Smooth muscle cell of the brain vasculature (primary cell): ENCODE measurements around the gene LAMC2.

Experiments used
- DNase-seq: peaks from one replicate; pipeline ENCODE4 v3.0.0-alpha.2; 2012; ENCODE audit warnings: low read depth, low spot score

The LAMC2 gene

GRCh38 chr1:183287191-183287675 is 101.2 kb downstream of the LAMC2 start:
- DNase-seq, result peak; percentile 94

DNA sequence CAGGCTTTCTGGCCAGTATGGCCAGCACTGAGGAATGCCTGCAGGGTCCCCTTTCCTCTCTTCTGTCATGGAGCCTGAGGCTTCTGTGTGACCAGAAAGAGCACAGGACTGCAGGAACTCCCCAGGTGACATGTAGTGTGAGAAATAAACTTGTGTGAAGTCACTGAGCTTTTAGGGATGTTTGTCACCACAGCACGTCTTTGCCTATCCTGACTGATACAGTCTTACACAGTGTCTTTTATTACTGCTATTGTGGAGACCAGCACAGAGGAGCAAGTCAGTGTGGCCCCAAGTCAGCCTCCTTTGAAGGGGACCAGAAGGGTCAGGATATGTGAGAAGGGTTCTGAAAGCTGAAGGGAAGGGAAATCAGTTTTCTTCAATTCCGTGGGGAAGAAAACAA is 102.5 kb downstream of the LAMC2 start:
- no peak for DNase-seq

- DNase-seq, result no peak
Observed at GRCh38 chr1:183289051-183289496, 103.0 kb downstream of the LAMC2 start.

DNA sequence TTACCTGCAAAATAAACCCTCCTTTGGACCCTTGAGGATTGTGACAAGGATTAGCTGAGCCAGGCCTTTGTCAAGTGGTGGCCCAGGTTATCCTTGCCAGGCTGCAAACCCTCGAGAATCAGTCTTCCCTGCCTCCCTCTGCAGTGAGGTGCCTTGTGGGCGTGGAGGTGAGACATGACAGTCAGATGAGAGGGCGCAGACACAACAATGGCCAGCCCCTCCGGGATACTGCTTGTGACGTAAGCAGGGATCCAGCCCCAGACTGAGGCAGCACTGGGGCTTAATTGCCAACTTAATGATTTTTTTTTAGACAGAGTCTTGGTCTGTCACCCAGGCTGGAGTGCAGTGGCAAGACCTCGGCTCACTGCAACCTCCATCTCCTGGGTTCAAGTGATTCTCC is 104.6 kb downstream of the LAMC2 start:
- no peak for DNase-seq

DNA sequence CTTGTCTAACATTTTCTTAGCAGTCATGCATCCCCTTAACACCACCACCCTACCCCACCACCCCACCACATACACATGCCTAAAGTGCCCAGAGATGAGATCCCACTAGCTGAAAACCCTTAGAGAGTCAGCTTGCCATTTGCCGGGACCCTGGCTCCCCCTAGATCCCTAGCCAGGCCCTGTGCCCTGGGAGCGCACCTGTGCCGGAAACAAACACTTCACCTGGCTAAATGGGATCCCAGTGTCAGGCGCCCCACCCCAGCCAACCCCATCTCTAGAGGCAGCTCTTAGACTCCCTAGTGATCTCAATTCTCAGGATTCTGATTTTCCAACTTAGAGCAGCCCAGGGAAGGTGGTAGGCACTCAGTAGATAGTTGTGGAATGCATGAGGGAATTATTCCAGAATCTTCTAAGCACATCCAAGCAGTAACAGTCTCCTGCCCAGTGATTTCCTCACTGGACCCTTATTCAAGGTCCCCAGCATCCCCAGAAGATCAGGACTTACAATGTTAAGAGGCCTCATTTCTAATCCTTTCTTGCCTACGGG is 105.2 kb downstream of the LAMC2 start:
- DNase-seq, result no peak

DNA sequence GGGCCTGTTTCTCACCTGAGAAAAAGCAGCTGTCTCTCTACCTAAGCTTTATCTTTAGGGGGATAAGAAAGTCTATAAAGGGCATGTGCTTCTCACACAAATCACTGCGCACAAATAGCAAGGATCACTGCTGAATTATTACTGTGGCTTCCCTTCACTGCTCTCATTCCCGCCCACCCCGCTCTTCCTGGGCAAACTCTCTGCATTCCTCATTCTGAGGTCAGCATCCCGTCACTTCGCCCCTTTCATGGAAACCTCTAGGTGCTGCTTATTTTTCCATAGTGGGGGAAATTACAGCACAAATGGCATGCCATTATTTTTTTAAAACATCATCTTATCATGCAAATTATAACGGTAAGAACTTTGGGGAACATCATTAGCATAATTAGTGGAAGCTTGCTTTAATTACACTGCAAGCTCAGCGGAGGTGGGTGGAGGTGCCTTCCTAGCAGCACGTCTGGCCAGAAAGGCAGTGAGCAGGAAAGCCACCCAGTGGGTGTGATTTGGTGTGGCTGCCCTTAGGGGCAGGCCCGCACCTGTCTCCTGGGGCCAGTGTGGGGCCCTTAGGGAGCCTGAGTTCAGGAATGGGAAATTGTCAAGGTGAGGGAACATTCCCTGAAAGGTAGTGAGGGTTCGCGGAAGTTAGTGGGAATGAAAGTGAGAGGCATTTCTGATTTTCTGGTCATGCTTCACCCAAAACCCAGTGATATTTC is 105.9 kb downstream of the LAMC2 start:
- DNase-seq, result no peak

GRCh38 chr1:183293241-183293640 is 107.2 kb downstream of the LAMC2 start:
- DNase-seq, result no peak

DNA sequence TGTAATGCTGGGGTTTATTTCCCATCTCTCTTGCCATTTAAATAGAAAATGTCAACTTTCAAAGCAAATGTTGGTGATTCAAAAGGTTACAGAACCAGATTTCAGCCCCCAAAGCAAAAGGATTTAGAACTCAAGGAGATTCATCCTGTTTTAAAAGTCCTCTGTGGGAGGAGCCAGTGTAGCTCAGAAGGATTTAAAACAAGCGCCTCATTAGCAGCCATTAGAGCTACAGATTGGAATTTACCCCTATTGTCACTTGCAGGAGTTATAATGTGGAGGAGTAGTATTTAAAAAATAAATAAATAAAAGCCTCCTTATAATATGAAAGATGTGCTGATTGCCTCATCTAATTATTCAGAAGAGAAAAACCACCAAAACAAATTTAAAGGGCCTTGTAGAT is 107.8 kb downstream of the LAMC2 start:
- DNase-seq, result no peak
